22Rv1 (cell line): ENCODE results near the gene USP2.

Source experiments
- H3K27ac ChIP-seq: fragments of 450-650 bp; 2 replicates; pipeline ENCODE4 v1.5.1; 2017
- CTCF ChIP-seq: fragments of 450-650 bp; IDR thresholded peaks from 2 replicates; pipeline ENCODE4 v1.5.1; 2017; ENCODE audit warnings: mild to moderate bottlenecking
- ZFX ChIP-seq: fragments of 450-650 bp; IDR thresholded peaks from 2 replicates; pipeline ENCODE4 v1.6.1; 2017; ENCODE audit warnings: antibody characterized with exemption, borderline replicate concordance

USP2 gene

GRCh38 chr11:119335091-119335654 lies 46.3 kb downstream of the USP2 start:
- H3K27ac ChIP-seq = peak overlapping the region; percentile 79
- no peak for TF ChIP-seq ZFX
- TF ChIP-seq CTCF = no peak

- TF ChIP-seq CTCF (no peak), ZFX (no peak)
- peak within 1 kb of the TSS; percentile 79 for H3K27ac ChIP-seq
These were observed 47.1 kb downstream of the USP2 start, which contains the start of gene RNF26 for GRCh38 chr11:119334174-119334930. Gene RNF26, plus strand, starts transcription at chr11:119334527. Its CDS starts 596 bp downstream, at chr11:119335123.

- H3K27ac ChIP-seq = no peak overlapping the region
- TF ChIP-seq CTCF (no peak), ZFX (no peak)
These were observed 49.3 kb downstream of the USP2 start for GRCh38 chr11:119332111-119332765.

GRCh38 chr11:119330237-119330636 lies 51.3 kb downstream of the USP2 start:
- TF ChIP-seq CTCF (no peak), ZFX (no peak)
- no peak overlapping the region for H3K27ac ChIP-seq

GRCh38 chr11:119329320-119329719 lies 52.2 kb downstream of the USP2 start:
- no peak overlapping the region for H3K27ac ChIP-seq
- TF ChIP-seq ZFX = no peak
- no peak for TF ChIP-seq CTCF

GRCh38 chr11:119324189-119324588 lies 57.3 kb downstream of the USP2 start:
- no peak for TF ChIP-seq CTCF
- no peak for TF ChIP-seq ZFX
- H3K27ac ChIP-seq = no peak overlapping the region
